Activated naive CD4-positive, alpha-beta T cell treated with anti-CD3 and anti-CD28 coated beads, Interleukin-2, amount 50 U/mL, for 16 hours (primary cell): Measurements from ENCODE around the gene EDC4.
"Not testable (repeated sequence)": the region's sequence is repeated elsewhere in the genome, so short reads cannot be mapped to it uniquely, and the experiment has no call there.

ENCODE experiments used
- DNase-seq: peaks from one replicate; pipeline ENCODE4 v3.0.0-alpha.2; 2020

The EDC4 gene

DNA sequence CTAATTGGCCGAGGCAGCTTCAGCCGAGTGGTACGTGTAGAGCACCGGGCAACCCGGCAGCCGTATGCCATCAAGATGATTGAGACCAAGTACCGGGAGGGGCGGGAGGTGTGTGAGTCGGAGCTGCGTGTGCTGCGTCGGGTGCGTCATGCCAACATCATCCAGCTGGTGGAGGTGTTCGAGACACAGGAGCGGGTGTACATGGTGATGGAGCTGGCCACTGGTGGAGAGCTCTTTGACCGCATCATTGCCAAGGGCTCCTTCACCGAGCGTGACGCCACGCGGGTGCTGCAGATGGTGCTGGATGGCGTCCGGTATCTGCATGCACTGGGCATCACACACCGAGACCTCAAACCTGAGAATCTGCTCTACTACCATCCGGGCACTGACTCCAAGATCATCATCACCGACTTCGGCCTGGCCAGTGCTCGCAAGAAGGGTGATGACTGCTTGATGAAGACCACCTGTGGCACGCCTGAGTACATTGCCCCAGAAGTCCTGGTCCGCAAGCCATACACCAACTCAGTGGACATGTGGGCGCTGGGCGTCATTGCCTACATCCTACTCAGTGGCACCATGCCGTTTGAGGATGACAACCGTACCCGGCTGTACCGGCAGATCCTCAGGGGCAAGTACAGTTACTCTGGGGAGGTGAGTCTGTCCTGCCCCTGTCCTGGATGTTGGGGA, 36.3 kb downstream of the EDC4 start:
- no peak for DNase-seq

DNA sequence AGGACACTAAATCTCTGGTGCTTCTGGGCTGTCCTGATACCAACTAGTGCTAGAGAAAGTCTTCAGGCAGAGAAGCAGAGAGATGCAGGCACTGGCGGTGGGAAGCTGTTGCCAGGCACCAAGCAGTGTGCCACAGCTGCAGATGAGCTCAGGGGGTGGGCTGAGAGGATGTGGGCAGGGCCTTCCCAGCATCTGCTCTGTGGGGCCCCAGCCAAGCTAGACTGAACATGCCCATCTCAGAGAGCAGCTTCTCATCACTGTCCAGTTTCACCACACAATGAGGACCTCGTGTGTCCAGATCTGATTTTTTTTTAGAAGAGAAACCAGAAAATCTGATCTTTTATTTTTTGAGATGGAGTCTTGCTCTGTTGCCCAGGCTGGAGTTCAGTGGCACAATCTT, 37.3 kb downstream of the EDC4 start:
- no peak for DNase-seq

DNA sequence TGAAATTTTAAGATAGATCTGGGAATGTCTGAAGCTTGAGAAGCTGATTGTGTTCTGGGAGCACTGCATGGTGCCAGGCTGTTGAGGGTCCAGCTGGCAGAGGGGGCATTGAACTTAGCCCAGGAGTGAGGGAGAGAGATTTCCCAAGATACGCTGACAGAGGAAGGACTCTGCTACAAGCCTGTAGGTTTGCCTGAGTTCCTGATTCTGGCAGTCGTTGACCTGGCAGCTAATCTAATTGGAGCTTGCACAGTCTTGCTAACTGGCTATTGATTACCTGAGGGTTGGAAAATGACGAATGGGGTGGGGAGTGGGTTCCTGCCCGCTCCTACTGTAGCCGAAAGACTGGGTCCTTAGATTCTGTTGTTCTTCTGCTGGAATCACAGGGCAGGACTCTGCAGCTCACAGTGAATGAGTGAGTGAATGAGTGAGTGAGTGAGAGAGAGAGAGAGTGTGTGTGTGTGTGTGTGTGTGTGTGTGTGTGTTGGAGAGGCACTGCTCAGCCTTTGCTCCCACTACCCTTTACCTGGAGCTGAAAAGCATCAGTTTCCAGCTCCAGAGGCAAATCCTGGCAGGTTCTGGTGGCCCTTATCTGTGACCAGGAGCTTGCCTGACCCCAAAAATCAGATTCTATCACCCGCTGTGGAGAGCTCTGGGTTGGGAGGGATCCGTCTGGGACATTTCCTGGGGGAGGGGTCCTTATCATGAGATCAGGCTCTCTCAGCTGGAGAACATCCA, 42.1 kb downstream of the EDC4 start:
- no peak for DNase-seq

DNA sequence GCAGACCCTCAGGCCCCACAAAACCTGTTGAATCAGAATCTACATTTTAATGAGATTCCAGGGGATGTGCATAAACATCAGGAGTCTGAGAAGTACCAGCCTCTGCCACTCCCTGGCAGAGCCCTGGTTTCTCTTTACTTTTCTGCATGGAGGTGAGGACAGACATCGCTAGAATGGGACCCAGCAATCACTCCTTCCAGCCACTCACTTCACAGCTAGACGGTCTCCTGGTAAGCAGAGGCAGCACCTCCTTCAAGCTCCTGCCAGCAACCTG, 42.6 kb downstream of the EDC4 start:
- not testable (repeated sequence) for DNase-seq

DNA sequence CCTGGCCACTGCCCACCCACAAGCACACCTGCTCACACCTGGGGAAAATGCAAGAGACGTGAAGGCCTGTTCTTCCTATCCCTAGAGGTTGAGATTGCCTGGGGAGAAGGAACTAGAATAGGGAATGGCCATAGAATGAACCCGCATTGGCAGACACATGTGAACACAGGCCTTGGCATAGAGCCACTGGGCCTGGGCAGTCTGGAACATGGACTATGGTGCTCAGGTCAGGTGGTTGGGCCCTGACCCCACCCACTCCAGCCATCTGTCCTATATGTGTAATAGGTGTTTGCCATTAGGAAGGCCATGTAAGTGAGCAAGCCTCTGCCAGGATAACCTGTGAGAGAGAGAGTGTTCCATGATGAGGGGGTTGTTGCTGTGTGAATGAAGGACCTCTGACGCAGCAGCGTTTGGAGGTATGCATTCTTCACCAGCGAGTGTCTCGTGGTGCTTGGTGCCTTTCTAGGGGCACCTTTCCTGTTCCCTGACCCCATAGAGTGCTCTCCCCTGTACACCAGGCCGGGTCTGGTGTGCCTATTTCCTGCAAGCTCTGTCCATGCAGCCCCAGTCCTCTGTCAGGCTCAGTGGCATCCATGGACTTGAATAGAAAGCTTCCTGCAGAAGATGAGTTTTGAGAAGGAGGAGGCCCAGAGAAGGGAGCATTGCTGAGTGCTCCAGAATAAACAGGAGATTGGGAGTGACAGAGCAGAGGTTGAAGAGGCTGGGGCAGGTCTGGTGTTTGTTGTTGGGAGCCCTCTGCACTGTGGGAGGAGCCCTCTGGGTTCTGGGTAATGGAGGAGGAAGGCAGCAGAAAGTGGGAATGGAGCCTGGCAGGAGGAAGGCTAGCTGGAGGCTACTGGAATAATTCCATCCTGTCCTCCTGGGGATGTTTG, 43.2 kb downstream of the EDC4 start:
- DNase-seq = no peak

DNA sequence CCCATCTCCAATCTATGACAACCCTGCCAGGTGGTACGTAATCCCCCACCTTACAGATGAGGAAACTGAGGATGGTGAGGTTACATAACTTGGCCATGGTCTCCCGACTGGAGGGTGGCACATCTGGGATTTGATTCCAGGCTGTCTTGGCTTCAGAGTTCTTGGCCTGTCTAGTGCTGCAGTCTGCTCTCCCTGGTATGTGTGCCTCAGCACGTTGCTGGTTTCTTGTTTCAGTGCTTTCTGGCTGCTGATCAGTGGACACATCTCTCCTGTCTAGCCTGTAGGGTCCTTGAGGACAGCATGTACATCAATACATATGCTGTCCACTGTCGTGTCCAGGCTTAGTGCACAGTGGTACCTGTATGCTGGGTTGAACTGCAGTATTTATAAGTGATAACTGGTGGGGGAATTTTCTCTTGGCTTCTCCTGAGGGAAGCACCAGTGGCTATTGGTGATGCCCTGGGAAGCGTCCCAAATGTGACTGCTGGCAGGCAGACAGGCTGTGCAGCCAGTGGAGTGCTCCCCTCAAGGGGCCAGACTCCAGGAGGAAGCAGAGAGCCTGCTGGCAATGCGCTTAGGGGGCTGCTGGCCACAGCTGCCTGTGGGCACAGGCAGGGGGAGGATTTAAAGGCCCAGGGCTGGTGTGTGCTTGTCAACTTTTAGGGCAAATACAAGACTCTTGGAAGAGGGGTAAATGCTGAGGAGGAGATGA, 44.4 kb downstream of the EDC4 start:
- no peak for DNase-seq

DNA sequence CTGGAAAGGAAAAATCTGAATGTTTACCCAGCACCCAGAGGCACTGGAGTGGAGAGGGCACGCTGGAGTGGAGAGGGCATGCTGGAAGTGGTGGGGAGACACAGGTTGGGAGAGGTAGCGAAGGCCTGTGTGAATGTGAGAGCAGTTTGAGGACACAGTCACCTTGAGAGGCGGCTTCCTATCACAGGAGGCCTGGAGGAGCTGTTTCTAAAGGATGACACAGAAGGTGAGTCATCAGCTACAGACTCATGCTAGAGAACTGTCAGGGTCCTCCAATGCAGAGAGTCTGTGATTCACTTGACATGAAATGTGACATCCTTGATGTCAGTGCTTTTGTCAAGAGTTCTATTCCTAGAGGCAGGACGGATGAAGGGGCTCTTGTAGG, 45.0 kb downstream of the EDC4 start:
- DNase-seq = peak; percentile 57

DNA sequence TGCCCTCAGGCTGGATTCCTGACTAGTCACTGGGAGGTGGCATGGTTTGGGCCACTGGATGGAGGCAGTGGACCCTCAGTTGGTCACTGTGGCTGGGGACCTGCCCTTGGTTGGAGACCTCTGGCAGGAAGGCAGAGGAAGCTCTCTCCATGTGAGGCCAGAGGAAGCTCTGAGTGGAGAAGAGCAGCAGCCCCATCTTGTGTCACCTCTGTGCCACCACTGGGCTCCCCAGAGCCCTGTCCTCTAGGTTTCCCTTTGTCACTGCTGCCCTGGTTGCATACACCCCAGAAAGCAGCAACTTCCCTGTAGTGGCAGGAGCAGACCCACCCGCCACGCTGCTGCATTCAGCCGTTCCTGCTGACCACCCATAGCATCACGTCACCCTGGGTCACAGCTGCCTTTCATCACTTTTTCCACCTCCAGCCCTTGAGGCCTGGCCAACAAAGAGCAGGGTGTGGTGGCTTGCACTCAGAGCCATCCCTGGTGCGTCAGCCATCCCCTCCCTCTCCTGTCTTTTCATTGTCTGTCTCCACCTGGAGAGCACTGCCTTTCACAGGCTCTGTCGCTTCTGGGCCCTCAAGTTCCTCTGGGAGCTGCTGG, 46.9 kb downstream of the EDC4 start:
- no peak for DNase-seq

DNA sequence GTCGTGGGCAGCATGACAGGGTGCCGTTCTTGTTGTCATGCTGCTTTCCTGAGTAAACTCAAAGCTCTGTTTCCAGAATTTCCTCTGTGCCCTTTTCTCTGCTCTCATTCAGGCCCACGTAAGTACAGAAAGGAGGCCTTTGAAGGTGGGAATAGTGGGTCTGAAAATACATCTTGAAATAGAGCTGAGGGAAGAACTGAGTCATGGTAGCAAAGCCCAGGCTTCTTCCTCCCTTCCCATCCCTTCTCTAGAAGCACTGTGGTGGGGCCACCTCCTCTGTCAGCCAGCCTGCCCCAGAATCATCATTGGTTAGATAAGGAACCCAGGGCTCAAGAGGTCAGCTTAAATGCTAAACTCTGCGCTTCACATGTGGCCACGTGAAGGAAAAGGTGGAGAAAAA, 49.4 kb downstream of the EDC4 start:
- DNase-seq = no peak

DNA sequence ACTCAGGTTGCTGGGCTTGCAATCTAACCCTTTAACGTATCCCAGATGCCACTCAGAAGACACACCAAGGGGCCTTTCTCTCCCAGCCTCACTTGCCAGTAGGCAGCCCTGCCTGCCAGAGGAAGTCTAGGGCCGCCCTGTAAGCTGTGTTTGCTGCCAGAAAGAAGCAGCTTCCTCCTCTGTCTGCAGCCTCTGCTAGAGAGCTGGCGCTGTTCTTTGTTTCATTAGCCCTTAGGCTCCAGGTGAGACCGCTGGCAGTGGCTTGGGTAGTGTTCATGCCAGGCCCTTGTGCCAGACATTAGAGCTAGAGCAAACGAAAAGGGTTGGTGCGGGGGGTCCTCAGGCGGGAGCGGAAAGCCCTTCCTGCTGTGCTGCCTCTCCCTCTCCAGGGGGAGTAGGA, 49.9 kb downstream of the EDC4 start:
- DNase-seq = no peak

DNA sequence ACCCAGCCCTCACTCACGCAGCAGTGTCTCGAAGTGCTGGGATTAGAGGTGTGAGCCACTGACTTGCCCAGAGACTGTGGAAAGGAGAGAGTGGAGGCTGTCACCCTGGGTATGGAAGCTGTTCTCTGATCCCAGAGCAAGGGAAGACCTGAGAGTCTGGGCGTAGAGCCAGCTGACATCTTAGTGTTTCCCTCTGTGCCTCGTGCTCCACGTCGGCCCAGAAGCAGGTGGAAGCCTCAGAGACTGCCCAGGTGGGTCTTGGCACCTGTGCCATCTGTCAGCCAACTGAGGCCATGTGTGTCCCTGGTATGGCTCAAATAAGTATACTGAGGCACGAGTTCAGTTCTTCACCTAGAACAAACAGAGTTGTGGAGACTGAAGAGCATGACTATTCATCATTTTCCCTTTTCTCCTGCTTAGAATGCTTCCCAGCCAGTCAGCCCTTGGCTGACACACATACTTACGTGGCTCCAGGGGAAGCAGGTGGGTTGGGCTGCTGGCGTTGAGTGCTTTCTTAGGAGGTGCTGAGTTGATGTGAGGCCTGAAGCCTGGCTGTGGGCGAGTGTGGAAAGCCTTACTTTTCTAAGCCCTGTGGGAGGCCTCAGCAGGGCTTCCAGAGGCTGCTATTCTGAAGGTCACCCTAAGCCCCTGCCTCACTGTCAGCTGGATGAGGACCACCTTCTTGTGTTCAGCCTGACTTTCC, 50.7 kb downstream of the EDC4 start:
- no peak for DNase-seq

DNA sequence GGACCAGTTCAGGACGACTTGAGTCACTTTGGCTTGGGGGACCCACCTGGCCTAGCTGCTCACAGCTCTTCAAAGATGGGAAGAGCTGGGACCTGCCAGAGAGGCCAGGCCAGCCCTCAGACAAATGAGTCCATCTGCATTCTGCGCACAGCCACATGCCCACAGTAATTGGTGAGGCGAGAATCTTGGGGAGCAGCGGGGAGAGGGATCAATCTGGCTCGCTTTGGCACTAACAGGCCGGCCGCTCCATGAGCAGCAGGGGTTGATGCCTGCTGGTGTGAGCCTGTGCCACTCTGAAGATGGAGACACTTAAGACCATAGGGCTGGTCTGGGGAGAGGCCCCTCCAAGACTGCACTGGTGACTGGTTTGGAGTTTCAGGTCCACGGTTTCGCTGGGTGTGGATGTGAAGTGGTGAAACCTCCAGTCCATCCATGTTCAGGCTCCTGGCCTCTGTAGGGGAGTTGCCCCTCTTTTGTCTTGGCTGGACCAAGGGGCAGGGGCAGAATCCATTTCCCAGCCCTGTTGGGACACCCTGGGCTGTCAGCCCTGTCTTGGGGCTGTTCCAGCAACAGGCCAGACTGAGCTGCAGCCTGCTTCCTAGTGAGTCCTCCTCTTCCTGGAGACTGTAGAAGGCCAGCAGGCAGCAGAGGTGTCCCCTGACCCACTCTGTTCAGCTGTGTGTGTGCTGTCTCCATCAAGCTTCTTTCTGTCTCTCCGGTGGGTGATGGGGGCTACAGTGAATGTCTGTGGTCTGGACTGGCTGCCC, 51.5 kb downstream of the EDC4 start:
- no peak for DNase-seq

DNA sequence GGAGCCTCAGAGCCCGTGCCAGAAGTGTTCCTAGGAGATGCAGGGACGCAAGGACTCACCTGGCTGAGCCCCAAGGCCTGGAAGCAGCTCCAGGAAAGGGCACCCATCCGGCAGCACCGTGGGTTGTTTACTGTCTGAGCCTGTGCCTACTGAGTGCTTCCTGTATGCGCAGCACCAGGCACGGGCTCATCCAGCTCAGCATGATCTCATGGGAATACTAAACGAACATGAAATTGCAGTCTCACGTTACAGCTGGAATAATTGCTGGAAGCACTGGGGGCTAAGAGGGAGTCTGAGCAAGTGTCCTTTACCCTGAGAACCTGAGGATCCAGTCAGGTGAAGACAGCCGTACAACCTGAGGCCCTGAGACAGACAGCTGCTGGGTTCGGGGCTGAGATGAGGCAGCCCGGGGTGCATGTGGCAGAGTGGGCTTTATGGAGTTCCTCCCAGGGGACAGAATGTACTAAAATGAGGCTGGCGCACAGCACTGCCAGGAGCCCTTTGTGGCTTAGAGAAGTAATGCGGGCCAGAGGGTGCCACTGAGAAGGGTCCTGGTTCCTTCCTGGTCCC, 53.4 kb downstream of the EDC4 start:
- no peak for DNase-seq

DNA sequence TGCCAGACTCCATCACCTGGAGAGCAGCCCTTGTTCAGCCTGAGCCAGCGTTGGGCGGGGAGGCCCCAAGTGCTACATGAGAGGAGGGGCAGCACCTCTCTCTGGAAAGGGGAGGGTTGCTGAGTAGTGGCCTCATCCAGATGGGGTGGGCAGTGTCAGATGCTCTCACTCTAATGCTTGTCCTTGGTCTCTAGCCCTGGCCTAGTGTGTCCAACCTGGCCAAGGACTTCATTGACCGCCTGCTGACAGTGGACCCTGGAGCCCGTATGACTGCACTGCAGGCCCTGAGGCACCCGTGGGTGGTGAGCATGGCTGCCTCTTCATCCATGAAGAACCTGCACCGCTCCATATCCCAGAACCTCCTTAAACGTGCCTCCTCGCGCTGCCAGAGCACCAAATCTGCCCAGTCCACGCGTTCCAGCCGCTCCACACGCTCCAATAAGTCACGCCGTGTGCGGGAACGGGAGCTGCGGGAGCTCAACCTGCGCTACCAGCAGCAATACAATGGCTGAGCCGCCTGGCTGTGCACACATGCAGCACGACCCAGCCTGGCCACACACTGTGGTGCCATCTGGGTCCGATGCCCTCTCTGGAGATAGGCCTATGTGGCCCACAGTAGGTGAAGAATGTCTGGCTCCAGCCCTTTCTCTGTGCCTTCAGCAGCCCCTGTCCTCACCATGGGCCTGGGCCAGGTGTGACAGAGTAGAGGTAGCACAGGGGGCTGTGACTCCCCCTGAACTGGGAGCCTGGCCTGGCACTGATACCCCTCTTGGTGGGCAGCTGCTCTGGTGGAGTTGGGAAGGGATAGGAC, 54.5 kb downstream of the EDC4 start:
- DNase-seq = no peak

DNA sequence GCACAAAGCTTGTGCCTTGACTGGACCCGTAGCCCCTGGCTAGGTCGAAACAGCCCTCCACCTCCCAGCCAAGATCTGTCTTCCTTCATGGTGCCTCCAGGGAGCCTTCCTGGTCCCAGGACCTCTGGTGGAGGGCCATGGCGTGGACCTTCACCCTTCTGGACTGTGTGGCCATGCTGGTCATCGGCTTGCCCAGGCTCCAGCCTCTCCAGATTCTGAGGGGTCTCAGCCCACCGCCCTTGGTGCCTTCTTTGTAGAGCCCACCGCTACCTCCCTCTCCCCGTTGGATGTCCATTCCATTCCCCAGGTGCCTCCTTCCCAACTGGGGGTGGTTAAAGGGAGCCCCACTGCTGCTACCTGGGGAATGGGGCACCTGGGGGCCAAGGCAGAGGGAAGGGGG, 55.3 kb downstream of the EDC4 start:
- DNase-seq = no peak

DNA sequence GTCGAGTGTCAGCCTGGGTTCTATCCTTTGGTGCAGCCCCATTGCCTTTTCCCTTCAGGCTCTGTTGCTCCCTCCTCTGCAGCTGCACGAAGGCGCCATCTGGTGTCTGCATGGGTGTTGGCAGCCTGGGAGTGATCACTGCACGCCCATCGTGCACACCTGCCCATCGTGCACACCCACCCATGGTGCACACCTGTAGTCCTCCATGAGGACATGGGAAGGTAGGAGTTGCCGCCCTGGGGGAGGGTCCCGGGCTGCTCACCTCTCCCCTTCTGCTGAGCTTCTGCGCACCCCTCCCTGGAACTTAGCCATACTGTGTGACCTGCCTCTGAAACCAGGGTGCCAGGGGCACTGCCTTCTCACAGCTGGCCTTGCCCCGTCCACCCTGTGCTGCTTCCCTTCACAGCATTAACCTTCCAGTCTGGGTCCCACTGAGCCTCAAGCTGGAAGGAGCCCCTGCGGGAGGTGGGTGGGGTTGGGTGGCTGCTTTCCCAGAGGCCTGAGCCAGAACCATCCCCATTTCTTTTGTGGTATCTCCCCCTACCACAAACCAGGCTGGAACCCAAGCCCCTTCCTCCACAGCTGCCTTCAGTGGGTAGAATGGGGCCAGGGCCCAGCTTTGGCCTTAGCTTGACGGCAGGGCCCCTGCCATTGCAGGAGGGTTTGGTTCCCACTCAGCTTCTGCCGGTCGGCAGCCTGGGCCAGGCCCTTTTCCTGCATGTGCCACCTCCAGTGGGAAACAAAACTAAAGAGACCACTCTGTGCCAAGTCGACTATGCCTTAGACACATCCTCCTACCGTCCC, 55.9 kb downstream of the EDC4 start:
- DNase-seq = peak; percentile 81

DNA sequence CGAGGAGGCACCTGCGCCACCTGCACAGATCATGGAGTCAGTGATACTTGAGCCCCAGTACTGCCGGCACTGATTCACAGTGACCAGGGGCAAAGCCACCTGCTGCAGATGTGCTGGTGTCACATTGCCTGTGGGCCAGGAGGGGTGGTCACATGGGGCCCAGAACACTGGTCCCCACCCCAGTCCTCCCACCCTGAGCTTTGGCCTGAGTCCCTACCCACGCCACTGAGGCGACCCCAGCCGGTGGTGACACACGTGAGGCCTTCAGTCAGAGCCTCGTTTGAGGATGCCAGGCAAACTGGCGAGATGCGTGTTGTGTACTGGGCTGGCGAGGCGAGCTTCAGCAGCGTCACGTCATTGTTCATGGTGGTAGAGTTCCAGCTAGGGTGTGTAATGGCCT, 57.3 kb downstream of the EDC4 start:
- DNase-seq = no peak

DNA sequence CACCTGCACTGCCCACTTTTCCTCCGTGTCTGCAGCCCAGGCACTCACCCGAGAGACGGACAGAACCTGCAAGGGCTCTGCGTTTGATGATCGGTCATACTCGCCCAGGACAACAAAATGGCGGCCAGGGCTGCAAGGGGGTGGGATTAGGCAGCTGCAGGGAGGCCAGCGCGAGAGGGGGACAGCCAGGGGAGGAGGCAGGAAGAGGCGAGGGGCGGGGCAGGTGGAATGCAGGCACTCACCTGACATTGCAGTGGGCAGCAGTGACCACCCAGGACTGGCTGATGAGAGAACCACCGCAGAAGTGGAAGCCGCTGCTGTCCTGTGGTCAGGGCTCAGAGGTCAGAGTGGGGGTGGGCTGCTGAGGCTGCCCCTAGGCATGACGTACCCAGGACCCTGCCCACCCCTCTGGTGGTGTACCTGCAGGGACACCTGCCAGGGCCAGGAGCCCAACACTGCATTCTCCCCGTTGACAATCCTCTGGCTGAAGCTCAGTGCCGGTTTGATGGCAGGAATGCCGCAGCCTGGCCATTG, 57.9 kb downstream of the EDC4 start:
- no peak for DNase-seq
